Measurements from ENCODE around the gene NOXA1.

DNA sequence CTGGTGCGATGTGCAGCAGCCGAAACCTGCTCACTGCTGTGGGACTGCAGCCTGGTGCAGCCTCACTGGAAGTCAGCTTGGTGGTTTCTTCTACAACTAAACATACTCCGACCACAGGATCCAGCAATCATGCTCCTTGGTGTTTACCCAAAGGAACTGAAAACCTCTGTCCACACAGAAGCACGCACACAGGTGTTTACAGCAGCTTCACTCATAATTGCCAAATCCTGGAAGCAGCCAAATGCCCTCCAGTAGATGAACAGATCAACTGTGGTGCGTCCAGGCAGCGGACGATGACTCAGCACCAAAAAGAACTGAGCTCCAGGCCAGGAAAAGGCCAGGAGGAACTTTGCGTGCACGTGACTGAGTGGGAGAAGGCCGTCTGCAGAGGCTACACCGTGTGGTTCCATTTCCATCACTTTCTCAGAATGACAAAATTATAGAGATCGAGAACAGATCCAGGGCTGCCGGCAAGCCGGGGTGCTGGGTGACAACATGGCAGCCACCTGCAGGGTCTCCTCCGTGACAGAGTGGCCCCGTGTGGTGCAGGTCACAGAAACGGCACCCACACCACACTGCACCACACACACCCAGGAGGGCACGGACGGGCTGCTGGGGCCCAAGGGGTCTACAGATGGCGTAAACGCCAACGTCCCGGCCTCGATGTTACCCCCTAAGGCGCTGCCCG is 59.0 kb downstream of the NOXA1 start:
- TF ChIP-seq POLR2A (IDR thresholded peaks at IDR 0.05) (no peak), CTCF (IDR thresholded peaks at IDR 0.05) (no peak)
